GM12875 (cell line): ENCODE data around the gene HOXD11.
A peak's percentile ranks its signal among the peaks of the same experiment; 100 is the strongest.

ENCODE experiments used
- H3K4me3 ChIP-seq: one replicate; pipeline ENCODE4 v1.5.1; 2011; ENCODE audit warnings: low read depth, low read length, control low read depth
- TF ChIP-seq, protein P1 (sequence below): IDR thresholded peaks from 2 replicates; pipeline ENCODE4 v1.5.1; 2011; ENCODE audit warnings: low read depth, mild to moderate bottlenecking, control low read depth, inconsistent platforms, low read length, moderate library complexity, borderline replicate concordance; ENCODE audit not compliant: insufficient read depth

HOXD11 gene

DNA sequence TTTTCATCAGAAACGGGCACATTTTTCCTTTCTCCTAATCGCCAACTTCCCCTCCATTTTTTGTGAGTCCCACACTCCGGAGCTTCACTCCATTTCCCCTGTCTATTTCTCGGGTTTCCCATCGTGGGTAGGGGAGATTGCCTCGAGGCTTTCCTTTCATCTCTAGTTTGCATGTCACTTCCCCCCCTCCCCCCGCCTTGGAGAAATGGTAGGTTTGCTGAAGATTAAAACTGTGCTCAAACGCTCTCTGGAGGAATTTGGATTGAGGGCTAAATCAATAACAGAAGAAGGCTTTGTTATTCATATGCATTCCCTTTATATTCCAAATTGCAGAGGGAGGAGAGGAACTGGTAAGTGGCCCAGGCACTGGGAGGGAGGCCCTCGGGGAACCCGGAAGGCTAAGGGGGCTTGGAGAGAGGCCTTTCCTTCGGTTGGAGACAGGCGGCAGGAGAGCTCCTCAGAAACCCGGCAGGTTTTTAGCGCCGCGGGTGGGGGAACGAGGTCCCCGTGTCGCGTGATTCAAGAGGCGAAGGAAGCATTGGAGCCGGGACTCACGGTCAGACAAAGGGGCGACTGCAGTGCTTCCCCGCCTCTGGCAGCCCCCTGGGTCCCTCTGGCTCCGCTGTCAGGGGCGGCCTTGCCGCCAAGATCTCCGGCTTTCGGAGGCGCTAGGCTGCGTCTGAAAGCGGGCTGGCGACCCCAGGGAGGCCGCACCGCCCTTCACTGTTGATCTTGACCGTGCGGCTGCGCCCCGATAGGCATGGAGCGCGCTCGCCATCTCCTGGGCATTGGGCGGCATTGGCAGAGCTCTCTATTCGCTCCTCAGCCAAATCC is 9.9 kb upstream of the HOXD11 start:
- H3K4me3 ChIP-seq, result peak overlapping the region; percentile 50
- TF ChIP-seq, protein P1, sequence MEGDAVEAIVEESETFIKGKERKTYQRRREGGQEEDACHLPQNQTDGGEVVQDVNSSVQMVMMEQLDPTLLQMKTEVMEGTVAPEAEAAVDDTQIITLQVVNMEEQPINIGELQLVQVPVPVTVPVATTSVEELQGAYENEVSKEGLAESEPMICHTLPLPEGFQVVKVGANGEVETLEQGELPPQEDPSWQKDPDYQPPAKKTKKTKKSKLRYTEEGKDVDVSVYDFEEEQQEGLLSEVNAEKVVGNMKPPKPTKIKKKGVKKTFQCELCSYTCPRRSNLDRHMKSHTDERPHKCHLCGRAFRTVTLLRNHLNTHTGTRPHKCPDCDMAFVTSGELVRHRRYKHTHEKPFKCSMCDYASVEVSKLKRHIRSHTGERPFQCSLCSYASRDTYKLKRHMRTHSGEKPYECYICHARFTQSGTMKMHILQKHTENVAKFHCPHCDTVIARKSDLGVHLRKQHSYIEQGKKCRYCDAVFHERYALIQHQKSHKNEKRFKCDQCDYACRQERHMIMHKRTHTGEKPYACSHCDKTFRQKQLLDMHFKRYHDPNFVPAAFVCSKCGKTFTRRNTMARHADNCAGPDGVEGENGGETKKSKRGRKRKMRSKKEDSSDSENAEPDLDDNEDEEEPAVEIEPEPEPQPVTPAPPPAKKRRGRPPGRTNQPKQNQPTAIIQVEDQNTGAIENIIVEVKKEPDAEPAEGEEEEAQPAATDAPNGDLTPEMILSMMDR, result peak; percentile 93

GRCh38 chr2:176097820-176098365 is 9.2 kb upstream of the HOXD11 start:
- TF ChIP-seq, protein P1, result no peak
- H3K4me3 ChIP-seq, result no peak overlapping the region

DNA sequence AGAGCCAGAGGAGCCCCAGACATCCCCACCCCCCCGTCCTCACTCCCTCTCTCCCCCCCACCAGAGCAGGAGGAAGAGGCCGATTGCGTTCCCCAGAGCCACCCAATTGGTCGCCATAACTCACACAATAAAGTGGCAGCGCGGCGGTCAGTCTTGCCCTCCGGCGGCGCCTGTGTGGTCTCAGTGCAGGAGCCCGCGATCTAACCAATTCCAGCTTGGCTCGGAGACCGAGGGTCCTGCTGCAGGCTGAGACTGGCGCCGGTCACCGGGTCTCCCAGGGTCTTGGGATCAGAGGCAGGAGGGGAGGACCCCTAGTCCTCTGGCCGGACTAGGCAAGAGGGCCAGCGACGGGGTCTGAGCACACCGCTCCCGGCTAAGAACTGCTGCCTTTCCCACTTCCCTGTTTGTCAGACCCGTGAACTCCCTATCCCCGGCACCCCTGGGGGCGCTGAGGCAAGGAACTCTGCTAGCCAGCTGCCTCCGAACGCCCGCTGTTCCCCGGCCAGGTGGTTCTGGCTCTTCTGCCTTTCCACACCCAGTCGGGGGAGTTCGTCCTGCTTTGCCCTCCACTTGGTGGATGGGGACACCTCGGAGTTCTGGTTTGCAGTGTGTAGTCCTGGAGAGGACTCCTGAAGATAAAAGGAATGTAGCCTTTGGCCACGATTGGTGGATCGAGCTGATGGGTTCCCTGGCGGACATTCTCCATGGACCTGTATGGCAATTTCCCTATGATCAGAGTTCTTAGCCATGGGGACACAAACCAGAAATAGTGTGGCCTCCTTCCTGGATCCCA is 8.5 kb upstream of the HOXD11 start:
- TF ChIP-seq, protein P1, result no peak
- H3K4me3 ChIP-seq, result no peak overlapping the region

DNA sequence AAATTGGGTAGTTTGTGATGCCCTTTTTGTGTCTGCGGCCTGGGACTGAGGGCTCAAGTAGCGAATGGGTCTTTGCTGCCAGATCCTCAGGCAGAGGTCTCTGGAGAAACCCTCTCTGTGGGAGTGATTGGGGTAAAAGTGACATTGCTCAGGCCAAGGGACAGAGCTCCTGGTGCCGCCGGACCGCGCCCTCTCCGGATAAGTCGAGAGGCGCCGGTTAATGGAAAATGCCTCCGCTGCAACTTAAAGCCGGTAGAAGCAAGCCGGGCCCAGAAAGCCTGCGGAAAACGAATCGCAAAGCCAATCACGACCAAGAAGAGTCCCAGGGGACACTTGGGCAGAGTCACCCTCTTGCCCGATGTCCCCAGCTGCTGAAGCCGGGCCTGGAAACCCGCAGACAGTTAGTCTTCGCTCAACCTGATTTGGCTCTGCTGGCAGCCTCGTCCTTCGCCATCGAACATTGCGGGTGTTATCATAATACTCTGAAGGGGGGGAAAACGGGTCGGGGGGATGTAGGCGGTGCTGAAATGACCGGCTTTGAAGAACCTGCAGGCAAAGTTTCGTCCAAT is 7.8 kb upstream of the HOXD11 start:
- no peak overlapping the region for H3K4me3 ChIP-seq
- TF ChIP-seq, protein P1, result no peak

GRCh38 chr2:176099728-176100546 is 7.1 kb upstream of the HOXD11 start, which contains the start of gene HOXD12:
Gene HOXD12, plus strand, starts transcription at chr2:176099795. Its CDS starts 7 bp downstream, at chr2:176099802.
- TF ChIP-seq, protein P1, result no peak
- no peak within 1 kb of the TSS for H3K4me3 ChIP-seq

GRCh38 chr2:176100547-176101140 is 6.4 kb upstream of the HOXD11 start:
- no peak overlapping the region for H3K4me3 ChIP-seq
- TF ChIP-seq, protein P1, result no peak
